Glutamatergic neuron (in vitro differentiated cells): Measurements from ENCODE around the gene AGAP3. TPM values are rescaled to one million over a fixed set of nuclear protein-coding genes. Genes with fewer than 3 reads are reported as not detected.
A peak's percentile ranks its signal among the peaks of the same experiment; 100 is the strongest.

Source experiments
- DNase-seq: peaks from one replicate; pipeline ENCODE4 v3.0.0; 2022
- H3K27ac Mint-ChIP-seq: one replicate; pipeline ENCODE4 v1.8.0; 2020; ENCODE audit warnings: mild to moderate bottlenecking, mixed read lengths, inconsistent platforms; ENCODE audit not compliant: unreplicated experiment
- H3K27me3 Mint-ChIP-seq: one replicate; pipeline ENCODE4 v1.8.0; 2020; ENCODE audit warnings: mild to moderate bottlenecking, moderate library complexity, mixed read lengths, inconsistent platforms; ENCODE audit not compliant: unreplicated experiment
- H3K36me3 Mint-ChIP-seq: one replicate; pipeline ENCODE4 v1.8.0; 2020; ENCODE audit warnings: mild to moderate bottlenecking, mixed read lengths, inconsistent platforms; ENCODE audit not compliant: unreplicated experiment
- H3K4me1 Mint-ChIP-seq: one replicate; pipeline ENCODE4 v1.8.0; 2020; ENCODE audit warnings: mild to moderate bottlenecking, low read depth, mixed read lengths, inconsistent platforms; ENCODE audit not compliant: unreplicated experiment
- H3K4me3 Mint-ChIP-seq: one replicate; pipeline ENCODE4 v1.8.0; 2020; ENCODE audit warnings: mild to moderate bottlenecking, mixed read lengths, inconsistent platforms; ENCODE audit not compliant: unreplicated experiment
- H3K9me3 Mint-ChIP-seq: one replicate; pipeline ENCODE4 v1.8.0; 2020; ENCODE audit warnings: mild to moderate bottlenecking, moderate library complexity, mixed read lengths, inconsistent platforms; ENCODE audit not compliant: unreplicated experiment
- total RNA-seq: library from RNA; stranded (reverse); fragmentation: NEBNext Ultra II Directional; extraction: Animal tissue kit (Norgen Biotek cat#: 25700); gene quantifications from one replicate; pipeline ENCODE4 v1.2.1, GENCODE V29; 2021; ENCODE audit not compliant: unreplicated experiment
- TF ChIP-seq, protein P1 (sequence below): fragments of 200-600 bp; sonication (generic); IDR thresholded peaks from one replicate; pipeline ENCODE4 v1.5.0; 2021; ENCODE audit not compliant: partially characterized antibody, unreplicated experiment

The AGAP3 gene
- total RNA-seq, 1 donor from 2014 or later: 406 TPM

DNA sequence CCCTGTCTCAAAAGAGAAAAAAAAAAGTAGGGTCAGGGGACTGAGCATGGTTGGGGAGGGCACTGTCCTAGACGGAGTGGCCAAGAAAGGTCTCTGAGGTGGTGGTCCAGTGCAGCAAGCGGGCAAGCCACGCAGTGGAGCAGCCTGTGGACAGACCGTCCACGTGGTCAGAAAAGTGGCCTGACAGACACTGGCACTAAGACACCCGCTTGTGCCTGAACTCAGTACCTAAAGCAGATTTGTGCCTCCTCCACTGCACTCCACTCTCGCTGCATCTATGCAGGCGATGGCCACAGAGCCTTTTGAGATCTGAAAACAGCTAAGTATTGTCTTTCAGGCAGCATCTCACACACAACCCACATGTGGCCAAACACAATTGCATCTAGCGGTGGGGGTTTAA is 92.0 kb downstream of the AGAP3 start:
- Mint-ChIP-seq H3K27me3 (peaks cover 12% of the 10 kb centered on the region), H3K9me3 (peaks cover 6% of the 10 kb centered on the region), H3K4me1 (peaks cover 14% of the 10 kb centered on the region), H3K36me3 (peaks cover 4% of the 10 kb centered on the region), H3K4me3 (no peak overlapping the region), H3K27ac (no peak overlapping the region)
- TF ChIP-seq, protein P1, sequence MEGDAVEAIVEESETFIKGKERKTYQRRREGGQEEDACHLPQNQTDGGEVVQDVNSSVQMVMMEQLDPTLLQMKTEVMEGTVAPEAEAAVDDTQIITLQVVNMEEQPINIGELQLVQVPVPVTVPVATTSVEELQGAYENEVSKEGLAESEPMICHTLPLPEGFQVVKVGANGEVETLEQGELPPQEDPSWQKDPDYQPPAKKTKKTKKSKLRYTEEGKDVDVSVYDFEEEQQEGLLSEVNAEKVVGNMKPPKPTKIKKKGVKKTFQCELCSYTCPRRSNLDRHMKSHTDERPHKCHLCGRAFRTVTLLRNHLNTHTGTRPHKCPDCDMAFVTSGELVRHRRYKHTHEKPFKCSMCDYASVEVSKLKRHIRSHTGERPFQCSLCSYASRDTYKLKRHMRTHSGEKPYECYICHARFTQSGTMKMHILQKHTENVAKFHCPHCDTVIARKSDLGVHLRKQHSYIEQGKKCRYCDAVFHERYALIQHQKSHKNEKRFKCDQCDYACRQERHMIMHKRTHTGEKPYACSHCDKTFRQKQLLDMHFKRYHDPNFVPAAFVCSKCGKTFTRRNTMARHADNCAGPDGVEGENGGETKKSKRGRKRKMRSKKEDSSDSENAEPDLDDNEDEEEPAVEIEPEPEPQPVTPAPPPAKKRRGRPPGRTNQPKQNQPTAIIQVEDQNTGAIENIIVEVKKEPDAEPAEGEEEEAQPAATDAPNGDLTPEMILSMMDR: no peak
- DNase-seq: no peak

GRCh38 chr7:151178831-151179230 is 92.6 kb downstream of the AGAP3 start:
- Mint-ChIP-seq H3K4me1 (peaks cover 14% of the 10 kb centered on the region), H3K36me3 (no peaks in the 10 kb centered on the region), H3K27ac (no peak overlapping the region), H3K4me3 (peak overlapping the region; percentile 61), H3K27me3 (peaks cover 10% of the 10 kb centered on the region), H3K9me3 (peaks cover 6% of the 10 kb centered on the region)
- no peak for DNase-seq
- TF ChIP-seq, protein P1: no peak

DNA sequence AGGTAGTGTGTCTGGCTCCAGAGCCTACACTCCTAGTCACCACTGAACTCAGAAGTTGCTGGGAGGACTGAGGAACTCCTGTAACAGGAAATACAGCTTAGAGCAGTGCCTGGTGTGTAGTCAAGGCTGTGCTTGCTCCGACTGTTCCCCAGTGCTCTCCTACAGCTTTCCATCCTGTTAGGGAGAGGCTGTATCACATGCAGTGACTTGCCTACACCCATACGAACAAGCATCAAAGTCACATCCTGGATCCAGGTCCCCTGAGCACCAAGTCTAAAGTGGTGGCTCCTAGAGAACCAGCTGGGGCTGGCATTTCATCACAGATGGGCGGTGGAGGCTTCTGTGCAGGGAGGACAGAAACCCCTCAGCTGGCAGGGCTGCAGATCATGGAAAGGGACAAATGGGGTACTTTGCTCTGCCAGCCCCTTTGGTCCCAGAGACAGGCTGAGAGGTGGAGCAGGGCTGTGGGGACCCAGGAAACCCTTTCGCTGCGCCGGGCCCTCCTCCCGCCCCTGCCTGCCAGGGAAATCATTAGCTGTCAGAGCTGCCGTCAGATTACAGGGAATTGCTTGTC is 93.1 kb downstream of the AGAP3 start:
- TF ChIP-seq, protein P1: no peak
- H3K9me3 Mint-ChIP-seq: peaks cover 7% of the 10 kb centered on the region
- peak overlapping the region; percentile 61 for H3K4me3 Mint-ChIP-seq
- DNase-seq: no peak
- H3K36me3 Mint-ChIP-seq: no peaks in the 10 kb centered on the region
- peaks cover 10% of the 10 kb centered on the region for H3K27me3 Mint-ChIP-seq
- peak overlapping the region; percentile 64 for H3K27ac Mint-ChIP-seq
- H3K4me1 Mint-ChIP-seq: peaks cover 14% of the 10 kb centered on the region

GRCh38 chr7:151179946-151180345 is 93.7 kb downstream of the AGAP3 start:
- Mint-ChIP-seq H3K27me3 (peaks cover 10% of the 10 kb centered on the region), H3K4me1 (peaks cover 14% of the 10 kb centered on the region), H3K4me3 (no peak overlapping the region), H3K36me3 (no peaks in the 10 kb centered on the region), H3K9me3 (peaks cover 9% of the 10 kb centered on the region), H3K27ac (no peak overlapping the region)
- TF ChIP-seq, protein P1: no peak
- DNase-seq: no peak

- Mint-ChIP-seq H3K4me1 (peaks cover 14% of the 10 kb centered on the region), H3K27me3 (peaks cover 10% of the 10 kb centered on the region), H3K36me3 (no peaks in the 10 kb centered on the region), H3K4me3 (no peak overlapping the region), H3K27ac (no peak overlapping the region), H3K9me3 (peaks cover 9% of the 10 kb centered on the region)
- TF ChIP-seq, protein P1: no peak
- no peak for DNase-seq
These were observed 94.7 kb downstream of the AGAP3 start for GRCh38 chr7:151181011-151181431.
